ENCODE measurements around the gene RTCA. TPM values are rescaled to one million over a fixed set of nuclear protein-coding genes. Genes with fewer than 3 reads are reported as not detected.

Gene RTCA
- total and polyA plus RNA-seq, 7 donors, result 24.0 to 56.6 (median 33.2) TPM

DNA sequence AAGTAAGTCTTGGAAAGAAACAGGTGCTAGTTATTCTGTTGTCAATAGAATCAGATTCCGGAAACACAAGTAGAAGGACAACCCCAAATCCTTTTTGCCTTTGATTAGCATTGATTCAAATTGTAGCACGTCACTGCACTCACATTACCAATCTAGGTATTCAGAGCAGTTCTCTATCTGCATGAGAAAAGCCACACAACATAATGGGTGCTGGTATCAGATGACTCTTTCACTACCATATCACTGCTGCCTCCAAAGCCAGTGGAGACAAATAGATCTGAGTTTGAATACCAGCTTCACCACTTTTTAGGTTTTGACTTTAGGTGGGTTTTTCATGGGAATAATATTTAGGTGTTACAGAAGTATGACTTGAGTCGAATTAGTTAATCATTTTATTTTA is 38.9 kb downstream of the RTCA start:
- no peaks in the 10 kb centered on the region for H3K36me3 ChIP-seq (ENCODE audit: insufficient read depth in 1 of 2, low read depth in 1 of 2)
- 83 to 86% (median 84%) methylated on average over 3 of the region's 3 CpGs for WGBS, 3 donors
- ATAC-seq, result no peak
- intact Hi-C loops (cut with DNase I), result no loop called here
- no peak overlapping the region for H3K27ac ChIP-seq
- H3K4me1 ChIP-seq, result no peaks in the 10 kb centered on the region
- no peak for DNase-seq
- H3K9me3 ChIP-seq, result no peaks in the 10 kb centered on the region
- no peaks in the 10 kb centered on the region for H3K27me3 ChIP-seq (ENCODE audit: insufficient read depth in 3 of 3, low read length in 2 of 3)
- TF ChIP-seq, protein P1, sequence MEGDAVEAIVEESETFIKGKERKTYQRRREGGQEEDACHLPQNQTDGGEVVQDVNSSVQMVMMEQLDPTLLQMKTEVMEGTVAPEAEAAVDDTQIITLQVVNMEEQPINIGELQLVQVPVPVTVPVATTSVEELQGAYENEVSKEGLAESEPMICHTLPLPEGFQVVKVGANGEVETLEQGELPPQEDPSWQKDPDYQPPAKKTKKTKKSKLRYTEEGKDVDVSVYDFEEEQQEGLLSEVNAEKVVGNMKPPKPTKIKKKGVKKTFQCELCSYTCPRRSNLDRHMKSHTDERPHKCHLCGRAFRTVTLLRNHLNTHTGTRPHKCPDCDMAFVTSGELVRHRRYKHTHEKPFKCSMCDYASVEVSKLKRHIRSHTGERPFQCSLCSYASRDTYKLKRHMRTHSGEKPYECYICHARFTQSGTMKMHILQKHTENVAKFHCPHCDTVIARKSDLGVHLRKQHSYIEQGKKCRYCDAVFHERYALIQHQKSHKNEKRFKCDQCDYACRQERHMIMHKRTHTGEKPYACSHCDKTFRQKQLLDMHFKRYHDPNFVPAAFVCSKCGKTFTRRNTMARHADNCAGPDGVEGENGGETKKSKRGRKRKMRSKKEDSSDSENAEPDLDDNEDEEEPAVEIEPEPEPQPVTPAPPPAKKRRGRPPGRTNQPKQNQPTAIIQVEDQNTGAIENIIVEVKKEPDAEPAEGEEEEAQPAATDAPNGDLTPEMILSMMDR (IDR thresholded peaks at IDR 0.05), result no peak
- no peak overlapping the region for H3K4me3 ChIP-seq

DNA sequence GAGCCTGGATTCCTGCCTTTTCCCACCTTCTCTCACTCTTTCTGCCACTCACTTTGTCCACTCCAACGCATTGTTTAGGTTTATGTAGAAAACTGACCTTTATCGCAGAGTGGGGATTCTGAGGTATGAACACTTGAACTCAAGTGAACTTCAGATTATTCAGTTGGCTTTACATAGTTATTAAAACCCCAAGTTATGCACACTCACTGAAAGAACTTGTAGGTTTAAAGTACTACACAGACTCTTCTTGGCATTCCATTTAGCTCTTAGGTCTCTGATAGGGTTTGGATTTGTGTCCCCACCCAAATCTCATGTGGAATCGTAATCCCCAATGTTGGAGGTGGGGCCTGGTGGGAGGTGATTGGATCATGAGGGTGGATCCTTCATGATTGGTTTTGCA is 39.9 kb downstream of the RTCA start:
- DNase-seq (no peak), ATAC-seq (no peak)
- Histone ChIP-seq H3K27ac (no peak overlapping the region), H3K4me1 (no peaks in the 10 kb centered on the region), H3K36me3 (ENCODE audit: insufficient read depth in 1 of 2, low read depth in 1 of 2) (no peaks in the 10 kb centered on the region), H3K4me3 (no peak overlapping the region), H3K27me3 (ENCODE audit: insufficient read depth in 3 of 3, low read length in 2 of 3) (no peaks in the 10 kb centered on the region), H3K9me3 (no peaks in the 10 kb centered on the region)
- intact Hi-C loops (cut with DNase I), result no loop called here
- 93 to 95% (median 94%) methylated on average over 3 of the region's 3 CpGs for WGBS, 3 donors
- TF ChIP-seq, protein P1 (IDR thresholded peaks at IDR 0.05), result no peak

DNA sequence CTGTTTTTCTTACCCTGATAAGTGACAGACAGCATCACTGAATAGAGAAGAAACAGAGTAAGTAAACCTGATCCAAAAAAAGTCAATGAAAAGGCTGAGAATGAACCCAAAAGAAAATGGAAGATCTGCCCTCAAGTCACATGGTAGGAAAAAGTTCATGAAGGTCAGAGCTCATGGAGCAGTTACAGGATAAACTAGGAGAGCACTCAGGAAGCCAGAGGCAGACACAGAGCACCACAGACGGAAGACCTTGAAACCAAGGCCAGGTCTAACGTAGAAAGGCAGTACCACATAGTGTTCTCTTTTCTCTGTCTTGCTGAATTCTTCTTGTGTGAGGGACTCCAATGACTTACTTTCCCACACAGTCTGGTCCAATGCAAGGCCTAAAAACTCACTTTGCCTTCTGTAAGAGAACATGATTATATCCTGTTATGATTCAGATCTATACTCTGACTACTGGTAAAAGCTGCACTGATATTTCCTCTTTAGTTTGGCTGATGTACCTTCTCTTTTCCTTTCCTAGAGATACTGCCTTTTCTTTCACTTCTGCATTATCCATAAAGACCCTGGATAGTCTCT is 40.8 kb downstream of the RTCA start:
- Histone ChIP-seq H3K36me3 (ENCODE audit: insufficient read depth in 1 of 2, low read depth in 1 of 2) (no peaks in the 10 kb centered on the region), H3K27me3 (ENCODE audit: insufficient read depth in 3 of 3, low read length in 2 of 3) (no peaks in the 10 kb centered on the region), H3K4me3 (no peak overlapping the region), H3K9me3 (no peaks in the 10 kb centered on the region), H3K4me1 (no peaks in the 10 kb centered on the region), H3K27ac (no peak overlapping the region)
- intact Hi-C loops (cut with DNase I), result no loop called here
- ATAC-seq, result no peak
- DNase-seq, result no peak
- TF ChIP-seq, protein P1 (IDR thresholded peaks at IDR 0.05), result no peak
- 80 to 84% (median 83%) methylated on average over 2 of the region's 2 CpGs for WGBS, 3 donors

DNA sequence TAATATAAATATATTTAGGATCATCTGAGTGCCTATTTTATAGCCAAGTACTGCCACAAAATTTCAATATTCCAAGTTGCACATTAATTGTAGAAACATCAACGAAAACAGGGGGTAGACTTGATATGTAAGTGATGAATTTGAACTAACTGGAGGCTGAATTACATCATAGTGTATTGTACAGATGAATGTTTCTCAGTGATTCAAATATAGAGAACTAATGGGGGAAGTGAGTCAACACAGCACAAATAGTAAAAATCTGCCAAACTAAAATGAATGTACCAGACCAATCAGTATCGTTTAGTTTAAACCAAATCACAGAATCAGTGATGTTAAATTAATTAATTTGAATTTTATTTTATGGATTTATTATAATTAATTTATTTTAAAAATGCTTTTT is 42.8 kb downstream of the RTCA start:
- H3K36me3 ChIP-seq (ENCODE audit: insufficient read depth in 1 of 2, low read depth in 1 of 2), result no peaks in the 10 kb centered on the region
- no peak overlapping the region for H3K4me3 ChIP-seq
- no peak overlapping the region for H3K27ac ChIP-seq
- DNase-seq (no peak), ATAC-seq (no peak)
- H3K4me1 ChIP-seq, result no peaks in the 10 kb centered on the region
- intact Hi-C loops (cut with DNase I), result no loop called here
- H3K9me3 ChIP-seq, result no peaks in the 10 kb centered on the region
- TF ChIP-seq, protein P1 (IDR thresholded peaks at IDR 0.05), result no peak
- WGBS, 3 donors, result 72 to 77% (median 73%) methylated on average over 2 of the region's 2 CpGs
- no peaks in the 10 kb centered on the region for H3K27me3 ChIP-seq (ENCODE audit: insufficient read depth in 3 of 3, low read length in 2 of 3)

DNA sequence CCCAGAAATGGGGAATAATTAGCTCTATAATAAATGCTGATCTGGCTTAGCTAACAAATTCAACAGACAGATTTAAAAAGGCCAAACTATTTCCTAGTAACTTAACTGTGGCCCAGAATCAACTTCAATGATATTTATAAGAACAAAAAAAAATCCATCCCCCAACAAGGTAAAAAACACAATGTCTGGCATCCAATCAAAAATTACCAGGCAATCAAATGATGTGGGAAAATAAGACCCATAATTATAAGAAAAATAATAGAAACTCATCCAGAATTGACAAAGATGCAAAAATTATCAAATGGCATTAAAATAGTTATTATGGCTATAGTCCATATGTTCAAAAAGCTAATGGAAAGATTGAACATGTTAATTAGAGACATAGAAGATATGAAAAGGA is 43.8 kb downstream of the RTCA start:
- no peak overlapping the region for H3K4me3 ChIP-seq
- ATAC-seq (no peak), DNase-seq (no peak)
- no peaks in the 10 kb centered on the region for H3K27me3 ChIP-seq (ENCODE audit: insufficient read depth in 3 of 3, low read length in 2 of 3)
- TF ChIP-seq, protein P1 (IDR thresholded peaks at IDR 0.05), result no peak
- H3K36me3 ChIP-seq (ENCODE audit: insufficient read depth in 1 of 2, low read depth in 1 of 2), result no peaks in the 10 kb centered on the region
- intact Hi-C loops (cut with DNase I), result no loop called here
- H3K4me1 ChIP-seq, result no peaks in the 10 kb centered on the region
- H3K9me3 ChIP-seq, result no peaks in the 10 kb centered on the region
- no peak overlapping the region for H3K27ac ChIP-seq
